ENCODE results near the gene GPR31.
A peak's percentile ranks its signal among the peaks of the same experiment; 100 is the strongest.
"Not testable (repeated sequence)": the region's sequence is repeated elsewhere in the genome, so short reads cannot be mapped to it uniquely, and the experiment has no call there.

The GPR31 gene

DNA sequence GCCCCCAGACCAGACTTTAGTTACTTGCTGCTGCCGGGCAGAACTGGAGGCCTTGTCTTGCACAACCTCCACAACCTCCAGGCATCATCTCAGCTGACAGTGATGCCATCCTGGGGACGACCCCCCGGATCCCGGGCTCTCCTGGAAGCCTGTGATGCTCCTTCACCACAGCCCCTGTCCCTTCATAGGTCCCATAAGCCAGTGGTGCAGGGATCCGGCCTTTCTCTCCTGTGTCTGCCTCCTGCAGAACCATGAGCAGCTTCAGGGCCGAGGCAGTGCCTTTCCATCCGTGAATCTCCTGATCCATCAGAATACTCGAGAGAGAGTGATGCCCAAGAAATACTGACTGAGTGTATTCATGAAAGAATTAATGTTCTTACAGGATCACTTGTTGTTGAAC lies 22.3 kb upstream of the GPR31 start:
- H3K4me1 Mint-ChIP-seq (ENCODE audit: low read depth); H3K27me3 Mint-ChIP-seq; H3K36me3 Mint-ChIP-seq (ENCODE audit: low read depth); intact Hi-C loops (cut with micrococcal nuclease); H3K4me3 Mint-ChIP-seq; H3K27ac Mint-ChIP-seq; H3K9me3 Mint-ChIP-seq: not testable (repeated sequence)

DNA sequence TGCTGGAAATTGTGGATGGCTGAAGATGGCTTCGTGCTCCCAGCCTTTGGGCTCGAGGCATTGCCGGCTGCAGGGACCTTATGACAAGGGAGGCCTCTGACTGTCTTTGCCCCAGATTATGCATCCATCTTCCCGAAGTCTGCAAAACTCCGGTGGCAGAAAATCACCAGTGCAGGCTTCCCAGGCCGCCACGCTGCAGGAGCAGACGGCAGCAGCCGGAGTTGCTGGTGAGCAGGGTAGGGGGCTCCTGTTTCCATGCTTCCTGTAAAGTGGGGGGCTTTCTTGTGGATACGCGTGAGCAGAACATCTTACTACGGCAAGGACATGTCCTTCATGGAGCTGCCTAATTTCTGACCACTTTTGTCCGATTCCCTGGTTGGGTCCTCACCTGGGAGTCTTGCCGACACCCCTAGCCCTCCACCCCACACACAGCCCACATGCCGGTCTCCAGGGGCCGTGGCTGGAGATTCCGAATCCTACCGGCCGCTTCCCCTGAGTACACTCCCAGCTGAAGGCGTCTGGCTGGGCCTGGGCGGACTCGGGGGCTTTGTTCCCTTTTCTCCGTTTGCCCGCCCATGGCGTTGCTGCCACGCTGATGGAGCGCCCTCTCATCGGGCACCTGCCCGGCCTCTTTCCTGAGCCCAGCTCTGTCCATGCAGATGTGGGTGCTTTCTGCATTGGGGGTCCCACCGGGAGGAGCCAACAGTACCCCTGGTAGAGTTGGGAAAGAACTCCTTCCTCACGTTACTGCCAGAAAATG lies 21.3 kb upstream of the GPR31 start:
- H3K27me3 Mint-ChIP-seq; H3K27ac Mint-ChIP-seq; H3K4me3 Mint-ChIP-seq; H3K4me1 Mint-ChIP-seq (ENCODE audit: low read depth); H3K9me3 Mint-ChIP-seq; H3K36me3 Mint-ChIP-seq (ENCODE audit: low read depth); intact Hi-C loops (cut with micrococcal nuclease): not testable (repeated sequence)

DNA sequence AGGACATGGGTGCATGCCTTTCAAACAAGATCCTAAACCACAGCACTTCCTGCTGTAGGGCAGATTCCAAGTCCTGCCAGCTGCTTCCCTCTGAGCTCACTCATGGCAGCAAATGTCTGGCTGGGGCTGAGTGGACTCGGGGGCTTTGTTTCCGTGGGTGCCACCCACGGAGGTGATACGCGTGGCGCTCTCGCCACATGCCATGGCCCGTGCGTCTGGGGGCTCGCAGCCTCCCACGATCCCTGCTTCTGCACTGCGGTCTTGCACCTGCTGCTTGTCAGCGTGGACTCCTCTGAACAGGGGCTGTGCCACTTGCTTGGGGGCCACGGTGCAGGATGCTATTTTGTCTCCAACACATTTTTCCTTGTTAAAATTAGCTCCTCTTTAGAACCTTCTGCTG lies 19.5 kb upstream of the GPR31 start:
- H3K4me1 Mint-ChIP-seq (ENCODE audit: low read depth); intact Hi-C loops (cut with micrococcal nuclease); H3K27ac Mint-ChIP-seq; H3K27me3 Mint-ChIP-seq; H3K4me3 Mint-ChIP-seq; H3K36me3 Mint-ChIP-seq (ENCODE audit: low read depth); H3K9me3 Mint-ChIP-seq: not testable (repeated sequence)

DNA sequence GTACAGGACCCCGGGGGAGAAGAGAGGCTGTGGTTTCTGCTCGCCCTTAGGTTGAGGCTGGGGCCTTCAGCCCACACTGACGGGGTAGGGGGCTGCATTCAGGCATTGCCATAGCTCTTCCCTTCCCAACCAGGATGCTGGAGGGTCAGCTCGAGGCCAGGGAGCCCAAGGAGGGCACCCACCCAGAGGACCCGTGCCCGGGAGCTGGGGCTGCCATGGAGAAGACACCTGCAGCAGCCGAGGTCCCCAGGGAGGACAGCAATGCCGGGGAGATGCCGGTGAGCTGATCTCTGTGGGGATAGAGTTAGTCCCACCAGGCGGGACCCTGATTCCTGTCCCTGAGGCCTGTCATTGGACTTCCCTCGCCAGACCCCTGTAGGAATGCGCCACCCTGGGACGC lies 14.2 kb upstream of the GPR31 start:
- H3K4me1 Mint-ChIP-seq (ENCODE audit: low read depth); H3K4me3 Mint-ChIP-seq; H3K9me3 Mint-ChIP-seq; H3K27me3 Mint-ChIP-seq; intact Hi-C loops (cut with micrococcal nuclease); H3K36me3 Mint-ChIP-seq (ENCODE audit: low read depth); H3K27ac Mint-ChIP-seq: not testable (repeated sequence)

DNA sequence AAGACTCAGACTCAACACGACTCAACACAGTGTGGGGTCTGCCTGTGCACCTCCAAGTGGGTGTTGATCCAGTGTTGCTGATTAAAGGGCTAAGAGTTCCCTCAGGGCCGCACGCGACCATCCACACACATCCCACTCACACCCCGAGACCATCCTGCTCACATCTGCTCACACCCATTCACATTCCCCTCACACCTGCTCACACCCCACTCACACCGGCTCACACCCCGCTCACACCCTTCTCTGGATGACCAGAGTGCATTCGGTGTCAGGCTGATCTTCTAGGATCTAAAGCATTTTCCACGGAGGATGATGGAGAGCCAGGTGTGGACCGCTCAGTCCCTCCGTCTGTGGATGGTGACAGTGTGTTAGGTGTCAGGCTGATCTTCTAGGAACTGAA lies 13.5 kb upstream of the GPR31 start:
- H3K27ac Mint-ChIP-seq; H3K4me3 Mint-ChIP-seq; H3K4me1 Mint-ChIP-seq (ENCODE audit: low read depth); H3K27me3 Mint-ChIP-seq; H3K36me3 Mint-ChIP-seq (ENCODE audit: low read depth); H3K9me3 Mint-ChIP-seq; intact Hi-C loops (cut with micrococcal nuclease): not testable (repeated sequence)

DNA sequence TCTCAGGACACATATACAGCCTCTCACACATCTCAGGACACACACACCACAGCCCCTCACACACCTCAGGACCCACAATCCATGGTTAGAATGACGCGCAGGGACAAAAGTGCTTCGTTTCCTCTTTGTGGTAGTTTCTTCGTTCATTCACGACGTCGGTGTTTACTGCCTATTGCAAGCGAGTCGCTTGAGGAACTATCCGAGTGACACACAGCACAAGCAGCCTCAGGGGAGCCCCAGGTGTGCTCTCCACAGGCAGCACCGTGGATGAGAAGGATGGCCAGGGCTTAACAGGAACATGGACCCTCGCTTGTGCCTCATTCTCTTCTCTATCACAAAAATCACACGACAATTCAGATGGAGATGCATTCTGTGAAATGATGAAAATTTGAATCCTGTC lies 12.1 kb upstream of the GPR31 start:
- H3K27ac Mint-ChIP-seq; H3K4me3 Mint-ChIP-seq; H3K36me3 Mint-ChIP-seq (ENCODE audit: low read depth); intact Hi-C loops (cut with micrococcal nuclease); H3K27me3 Mint-ChIP-seq; H3K4me1 Mint-ChIP-seq (ENCODE audit: low read depth); H3K9me3 Mint-ChIP-seq: not testable (repeated sequence)

DNA sequence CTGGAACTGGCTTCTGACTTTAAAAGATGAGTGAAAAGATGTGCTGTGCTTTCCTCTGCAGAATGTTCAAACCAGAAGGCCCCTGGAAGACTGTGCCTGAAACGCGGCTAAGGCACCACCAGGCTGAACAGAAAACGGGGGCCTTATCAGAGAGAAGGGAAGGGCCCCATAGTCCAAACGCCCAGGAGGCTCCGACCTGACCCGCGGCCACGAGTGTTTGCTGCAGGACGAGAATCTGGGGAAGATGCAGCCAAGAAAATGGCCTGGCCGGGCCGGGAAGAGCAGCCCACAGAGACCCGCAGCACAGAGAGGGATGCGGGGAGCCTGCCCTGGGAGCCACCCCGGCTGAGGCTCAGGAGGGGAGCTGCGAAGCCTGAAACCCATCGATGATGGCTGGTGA lies 10.5 kb upstream of the GPR31 start:
- H3K27me3 Mint-ChIP-seq; H3K27ac Mint-ChIP-seq; H3K9me3 Mint-ChIP-seq; H3K36me3 Mint-ChIP-seq (ENCODE audit: low read depth); H3K4me3 Mint-ChIP-seq; H3K4me1 Mint-ChIP-seq (ENCODE audit: low read depth); intact Hi-C loops (cut with micrococcal nuclease): not testable (repeated sequence)

DNA sequence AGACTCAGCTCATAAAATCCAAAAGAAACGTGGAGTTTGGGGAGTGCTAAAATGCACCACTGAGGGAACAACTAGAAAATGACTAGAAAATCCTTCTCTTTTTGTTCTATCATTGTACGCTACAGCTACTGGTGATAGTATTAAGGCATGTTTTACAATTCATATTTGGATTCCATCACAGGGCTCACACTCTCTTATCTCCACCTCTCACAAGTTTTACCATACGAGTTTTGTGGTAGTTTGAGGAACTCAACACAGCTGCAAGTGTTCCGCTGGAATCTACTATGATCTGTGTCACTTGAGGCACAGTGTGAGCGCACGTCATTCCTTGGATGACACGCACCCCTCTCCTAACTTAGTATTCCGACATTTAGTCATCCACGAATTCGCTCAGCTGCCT lies 9.9 kb upstream of the GPR31 start:
- H3K4me3 Mint-ChIP-seq; H3K36me3 Mint-ChIP-seq (ENCODE audit: low read depth); intact Hi-C loops (cut with micrococcal nuclease); H3K27ac Mint-ChIP-seq; H3K27me3 Mint-ChIP-seq; H3K9me3 Mint-ChIP-seq; H3K4me1 Mint-ChIP-seq (ENCODE audit: low read depth): not testable (repeated sequence)

DNA sequence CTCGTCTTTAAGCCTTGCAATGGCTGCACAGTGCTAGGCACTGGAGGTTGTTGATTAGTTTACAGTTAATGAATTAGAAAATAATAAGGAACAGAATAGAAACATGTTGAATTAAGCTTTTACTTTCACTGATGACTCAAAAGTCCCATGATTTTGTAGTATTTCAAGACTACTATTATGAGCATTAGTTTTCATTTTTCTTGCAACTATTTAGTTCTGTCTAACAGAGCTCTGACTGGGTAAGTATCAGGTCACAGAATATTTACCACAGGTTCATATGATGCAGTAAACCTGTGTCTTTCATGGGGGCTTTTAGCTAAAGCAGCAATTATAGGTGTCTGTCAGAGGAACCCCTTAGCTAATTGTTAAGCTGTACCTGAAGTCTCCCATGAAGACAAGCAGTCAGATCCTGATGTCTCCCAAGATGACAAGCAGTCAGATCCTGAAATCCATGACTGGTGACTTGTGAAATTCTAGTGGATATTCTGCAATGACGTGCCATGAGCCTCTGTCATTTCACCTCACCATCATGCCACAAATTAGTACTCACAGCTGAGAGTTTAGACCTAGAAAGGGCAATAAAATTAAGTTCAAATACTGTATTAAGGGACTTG lies 8.2 kb upstream of the GPR31 start:
- H3K36me3 Mint-ChIP-seq (ENCODE audit: low read depth): no peaks in the 10 kb centered on the region
- no peaks in the 10 kb centered on the region for H3K27me3 Mint-ChIP-seq
- H3K27ac Mint-ChIP-seq: no peak overlapping the region
- no peaks in the 10 kb centered on the region for H3K9me3 Mint-ChIP-seq
- intact Hi-C loops (cut with micrococcal nuclease): no loop called here
- no peaks in the 10 kb centered on the region for H3K4me1 Mint-ChIP-seq (ENCODE audit: low read depth)
- H3K4me3 Mint-ChIP-seq: no peak overlapping the region

DNA sequence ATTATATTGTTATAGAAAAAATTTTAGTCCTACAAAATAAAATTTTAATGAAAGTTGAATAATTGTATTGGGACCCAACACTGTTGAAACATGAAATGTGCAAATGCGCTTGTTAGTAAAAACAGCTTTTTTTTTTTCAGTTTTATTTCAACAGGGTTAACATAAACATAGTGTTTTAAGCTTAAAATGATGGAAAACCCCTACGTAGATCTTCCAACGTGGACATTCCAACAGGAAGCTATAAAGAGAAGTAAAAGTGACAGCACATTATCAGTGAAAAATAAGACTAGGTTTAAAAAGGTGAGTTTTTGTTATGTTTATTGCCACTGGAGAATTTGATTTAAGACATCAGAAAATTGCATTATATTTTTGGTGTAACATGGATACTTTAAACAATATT lies 6.5 kb upstream of the GPR31 start:
- no peak overlapping the region for H3K4me3 Mint-ChIP-seq
- intact Hi-C loops (cut with micrococcal nuclease): no loop called here
- H3K27me3 Mint-ChIP-seq: no peaks in the 10 kb centered on the region
- H3K27ac Mint-ChIP-seq: no peak overlapping the region
- no peaks in the 10 kb centered on the region for H3K9me3 Mint-ChIP-seq
- H3K4me1 Mint-ChIP-seq (ENCODE audit: low read depth): no peaks in the 10 kb centered on the region
- no peaks in the 10 kb centered on the region for H3K36me3 Mint-ChIP-seq (ENCODE audit: low read depth)

DNA sequence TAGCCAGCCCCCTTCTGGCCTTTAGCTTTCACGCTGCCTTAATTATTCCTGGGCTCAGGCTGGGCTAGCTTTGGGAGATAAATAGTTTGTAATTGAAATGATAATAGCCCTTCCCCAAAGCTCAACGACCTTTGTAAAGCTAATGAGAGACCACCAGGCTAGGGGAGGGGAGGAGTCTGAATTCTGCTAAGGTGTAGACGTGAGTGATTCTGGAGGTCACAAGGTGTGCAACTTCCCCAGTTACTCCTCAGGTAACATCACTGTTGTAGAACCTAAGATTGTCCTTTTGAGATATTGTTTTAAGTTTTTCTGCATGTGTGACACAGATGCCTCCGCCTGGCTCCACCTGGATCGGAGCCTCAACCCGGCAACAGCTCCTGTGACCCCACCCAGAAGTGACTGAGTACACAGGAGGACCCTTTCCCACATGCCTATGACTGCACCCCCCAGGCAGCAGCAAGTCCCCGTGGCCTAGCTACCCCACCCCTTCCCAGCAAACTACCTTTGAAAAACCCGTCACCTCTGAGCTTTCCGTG lies 5.8 kb upstream of the GPR31 start:
- no peaks in the 10 kb centered on the region for H3K36me3 Mint-ChIP-seq (ENCODE audit: low read depth)
- intact Hi-C loops (cut with micrococcal nuclease): no loop called here
- no peaks in the 10 kb centered on the region for H3K9me3 Mint-ChIP-seq
- H3K27me3 Mint-ChIP-seq: no peaks in the 10 kb centered on the region
- no peaks in the 10 kb centered on the region for H3K4me1 Mint-ChIP-seq (ENCODE audit: low read depth)
- no peak overlapping the region for H3K27ac Mint-ChIP-seq
- no peak overlapping the region for H3K4me3 Mint-ChIP-seq

DNA sequence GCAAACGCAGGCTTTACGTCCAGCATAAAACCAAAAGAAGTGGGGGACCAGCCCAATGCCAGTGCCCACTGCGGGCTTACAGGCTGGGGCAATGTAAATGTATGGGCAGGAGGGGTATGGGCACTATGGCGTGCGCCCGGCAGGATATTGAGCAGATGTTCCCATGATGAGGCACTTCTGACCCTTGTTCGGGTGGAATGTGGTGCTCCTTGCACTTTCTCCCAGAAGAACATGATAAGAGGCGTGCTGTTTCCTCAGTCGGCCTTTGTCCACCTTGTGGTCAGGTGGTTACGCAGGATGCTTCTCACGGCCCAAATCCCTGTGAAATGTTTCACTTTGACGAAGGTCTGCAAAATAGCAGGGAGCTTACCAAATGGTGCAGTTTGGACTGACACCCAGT lies 4.8 kb upstream of the GPR31 start:
- Mint-ChIP-seq H3K27me3 (no peaks in the 10 kb centered on the region), H3K4me1 (ENCODE audit: low read depth) (peaks cover 4% of the 10 kb centered on the region), H3K4me3 (no peak overlapping the region), H3K9me3 (no peaks in the 10 kb centered on the region), H3K36me3 (ENCODE audit: low read depth) (no peaks in the 10 kb centered on the region), H3K27ac (no peak overlapping the region)
- intact Hi-C loops (cut with micrococcal nuclease): no loop called here

DNA sequence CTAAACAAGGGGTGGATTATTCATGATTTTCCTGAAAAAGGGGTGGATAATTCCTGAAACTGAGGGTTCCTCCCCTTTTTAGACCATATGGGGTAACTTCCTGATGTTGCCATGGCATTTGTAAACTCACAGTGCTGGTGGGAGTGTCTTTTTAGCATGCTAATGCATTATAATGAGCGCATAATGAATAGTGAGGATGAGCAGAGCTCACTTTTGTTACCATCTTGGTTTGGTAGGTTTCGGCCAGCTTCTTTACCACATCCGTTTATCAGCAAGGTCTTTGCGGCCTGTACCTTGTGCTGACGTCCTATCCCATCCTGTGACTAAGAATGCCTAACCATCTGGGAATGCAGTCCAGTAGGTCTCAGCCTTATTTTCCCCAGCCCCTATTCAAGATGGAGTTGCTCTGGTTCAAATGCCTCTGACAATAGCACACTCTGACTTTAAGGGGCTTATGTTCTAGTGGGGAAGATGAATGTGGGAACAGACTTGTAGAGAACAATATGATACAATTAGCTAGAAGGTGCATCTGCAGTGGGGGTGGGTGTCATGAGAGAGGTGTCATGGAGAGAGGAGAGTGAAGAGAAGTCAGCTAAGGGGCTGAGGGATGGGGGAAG lies 4.2 kb upstream of the GPR31 start:
- Mint-ChIP-seq H3K4me3 (no peak overlapping the region), H3K9me3 (no peaks in the 10 kb centered on the region), H3K27me3 (peaks cover 3% of the 10 kb centered on the region), H3K36me3 (ENCODE audit: low read depth) (no peaks in the 10 kb centered on the region), H3K4me1 (ENCODE audit: low read depth) (peaks cover 10% of the 10 kb centered on the region), H3K27ac (no peak overlapping the region)
- intact Hi-C loops (cut with micrococcal nuclease): no loop called here

DNA sequence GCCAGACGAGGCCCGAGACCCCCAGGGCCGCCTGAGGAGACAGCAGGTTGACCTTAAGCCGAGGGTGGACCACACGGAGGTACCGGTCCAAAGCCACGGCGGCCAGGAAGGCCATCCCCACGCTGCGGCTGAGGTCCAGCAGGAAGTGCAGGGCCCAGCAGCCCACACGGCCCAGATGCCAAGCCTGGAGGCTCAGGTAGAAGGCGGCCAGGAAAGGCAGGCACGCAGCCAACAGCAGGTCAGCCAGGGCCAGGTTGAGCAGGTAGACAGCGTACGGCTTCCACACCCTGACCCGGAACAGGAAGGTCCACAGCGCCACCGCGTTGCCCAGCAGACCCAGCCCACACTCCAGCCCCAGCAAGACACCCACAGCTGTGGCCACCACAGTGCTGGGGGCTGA lies 366 bp downstream of the GPR31 start:
- H3K9me3 Mint-ChIP-seq: no peaks in the 10 kb centered on the region
- H3K36me3 Mint-ChIP-seq (ENCODE audit: low read depth): no peaks in the 10 kb centered on the region
- peaks cover 3% of the 10 kb centered on the region for H3K27me3 Mint-ChIP-seq

DNA sequence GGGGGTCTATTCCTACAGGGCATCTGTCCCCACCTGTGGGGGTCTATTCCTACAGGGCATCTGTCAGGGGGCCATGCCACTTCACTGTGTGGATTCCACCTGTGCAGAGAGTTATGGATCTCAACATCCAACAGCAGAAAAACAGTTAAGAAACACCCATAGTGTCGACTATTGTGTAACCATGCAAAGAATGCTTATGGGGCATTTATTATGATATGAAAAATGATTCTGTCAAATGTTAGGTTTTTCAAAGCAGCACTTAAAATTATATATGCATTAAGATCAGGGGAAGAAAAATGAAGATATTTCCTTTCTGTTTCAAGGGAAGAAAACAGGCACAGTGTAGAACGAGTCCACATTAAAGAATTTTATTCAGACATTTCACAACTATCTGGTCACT lies 2.9 kb downstream of the GPR31 start:
- no peak overlapping the region for H3K4me3 Mint-ChIP-seq
- no peaks in the 10 kb centered on the region for H3K36me3 Mint-ChIP-seq (ENCODE audit: low read depth)
- H3K27ac Mint-ChIP-seq: no peak overlapping the region
- peaks cover 53% of the 10 kb centered on the region for H3K4me1 Mint-ChIP-seq (ENCODE audit: low read depth)
- intact Hi-C loops (cut with micrococcal nuclease): no loop called here
- H3K27me3 Mint-ChIP-seq: peaks cover 3% of the 10 kb centered on the region
- no peaks in the 10 kb centered on the region for H3K9me3 Mint-ChIP-seq

More for the DNA sequence above, 366 bp downstream of the GPR31 start:
- H3K4me3 Mint-ChIP-seq: no peak overlapping the region
- intact Hi-C loops (cut with micrococcal nuclease): no loop called here
- peaks cover 36% of the 10 kb centered on the region for H3K4me1 Mint-ChIP-seq (ENCODE audit: low read depth)
- H3K27ac Mint-ChIP-seq: peak overlapping the region; percentile 51

Measured in dendritic cell treated with granulocyte-macrophage colony-stimulating factor and Interleukin-4, amounts not matched to agents 40 ng/mL and 50 ng/mL, for 4 days (primary cell).